Activated CD8-positive, alpha-beta T cell treated with anti-CD3 and anti-CD28 coated beads for 36 hours (primary cell): Measurements from ENCODE around the gene NKAIN2. TPM values are rescaled to one million over a fixed set of nuclear protein-coding genes. Genes with fewer than 3 reads are reported as not detected.

Source experiments
- ATAC-seq: fragments of 200-7000 bp; cut with Tn5 transposase; one replicate; pipeline ENCODE4 v1.10.0; 2021; ENCODE audit warnings: mild to moderate bottlenecking, moderate library complexity
- CTCF ChIA-PET: fragments of 350-600 bp; sonication (Branson Sonifier 250); formaldehyde crosslinking; loops from one replicate; lab custom pipeline; 2021; ENCODE audit warnings: antibody characterized with exemption; lab: Charles Lee
- POLR2A ChIA-PET: fragments of 350-600 bp; sonication (Branson Sonifier 250); formaldehyde crosslinking; loops from one replicate; lab custom pipeline; 2021; ENCODE audit warnings: antibody characterized with exemption; lab: Charles Lee
- DNase-seq: peaks from one replicate; pipeline ENCODE4 v3.0.0-alpha.2; 2020
- H3K27ac Mint-ChIP-seq: one replicate; pipeline ENCODE4 v1.8.0; 2021; ENCODE audit warnings: mild to moderate bottlenecking, mixed read lengths
- H3K27me3 Mint-ChIP-seq: one replicate; pipeline ENCODE4 v1.8.0; 2021; ENCODE audit warnings: mixed read lengths
- H3K36me3 Mint-ChIP-seq: one replicate; pipeline ENCODE4 v1.8.0; 2021; ENCODE audit warnings: low read depth, mixed read lengths
- H3K4me1 Mint-ChIP-seq: one replicate; pipeline ENCODE4 v1.8.0; 2021; ENCODE audit warnings: low read depth, mixed read lengths
- H3K4me3 Mint-ChIP-seq: one replicate; pipeline ENCODE4 v1.8.0; 2021; ENCODE audit warnings: mild to moderate bottlenecking, moderate library complexity, mixed read lengths
- H3K9me3 Mint-ChIP-seq: one replicate; pipeline ENCODE4 v1.8.0; 2021; ENCODE audit warnings: mixed read lengths
- CTCF ChIP-seq: fragments of 200-600 bp; IDR thresholded peaks from one replicate; pipeline ENCODE4 v1.8.0; 2022; ENCODE audit warnings: antibody characterized with exemption, mild to moderate bottlenecking
- intact Hi-C: fragments of 100-400 bp; cut with micrococcal nuclease; formaldehyde crosslinking; loops from one replicate; pipeline ENCODE4 v1.10.0; 2022
- total RNA-seq, 2 experiments: library from RNA; stranded (reverse); gene quantifications; one replicate each; pipeline ENCODE4 v1.2.3, GENCODE V29; 2021

The NKAIN2 gene
- total RNA-seq, 2 experiments from 2014 or later, result not detected

- Mint-ChIP-seq H3K9me3 (peaks cover 3% of the 10 kb centered on the region), H3K36me3 (no peaks in the 10 kb centered on the region), H3K27me3 (no peaks in the 10 kb centered on the region), H3K27ac (no peak overlapping the region), H3K4me1 (no peaks in the 10 kb centered on the region), H3K4me3 (no peak overlapping the region)
- ChIA-PET CTCF (no interaction called here), POLR2A (no interaction called here)
- no peak for TF ChIP-seq CTCF
- intact Hi-C loops, result no loop called here
- ATAC-seq (no peak), DNase-seq (no peak)
Measured at GRCh38 chr6:124064317-124065113, 260.9 kb downstream of the NKAIN2 start.

- ChIA-PET POLR2A (no interaction called here), CTCF (no interaction called here)
- no peak for TF ChIP-seq CTCF
- intact Hi-C loops, result no loop called here
- Mint-ChIP-seq H3K4me1 (no peaks in the 10 kb centered on the region), H3K9me3 (no peaks in the 10 kb centered on the region), H3K4me3 (no peak overlapping the region), H3K36me3 (no peaks in the 10 kb centered on the region), H3K27me3 (no peaks in the 10 kb centered on the region), H3K27ac (no peak overlapping the region)
- DNase-seq (no peak), ATAC-seq (no peak)
Measured at GRCh38 chr6:124066269-124066668, 262.6 kb downstream of the NKAIN2 start.

GRCh38 chr6:124066946-124067552, 263.4 kb downstream of the NKAIN2 start:
- Mint-ChIP-seq H3K4me1 (no peaks in the 10 kb centered on the region), H3K27me3 (no peaks in the 10 kb centered on the region), H3K27ac (no peak overlapping the region), H3K4me3 (no peak overlapping the region), H3K9me3 (no peaks in the 10 kb centered on the region), H3K36me3 (no peaks in the 10 kb centered on the region)
- ATAC-seq, result no peak
- intact Hi-C loops, result no loop called here
- TF ChIP-seq CTCF, result no peak
- CTCF ChIA-PET, result no interaction called here
- POLR2A ChIA-PET, result interaction anchor here (0.6 kb wide), 1 partner anchor 220 kb away, joined by 3 read pairs; no protein-coding TSS in a partner anchor
- no peak for DNase-seq

- no peaks in the 10 kb centered on the region for H3K36me3 Mint-ChIP-seq
- no peak for ATAC-seq
- ChIA-PET POLR2A (no interaction called here), CTCF (no interaction called here)
- no peak for TF ChIP-seq CTCF
- intact Hi-C loops, result no loop called here
- no peak for DNase-seq
- no peaks in the 10 kb centered on the region for H3K4me1 Mint-ChIP-seq
- H3K4me3 Mint-ChIP-seq, result no peak overlapping the region
- no peaks in the 10 kb centered on the region for H3K27me3 Mint-ChIP-seq
- no peaks in the 10 kb centered on the region for H3K9me3 Mint-ChIP-seq
- no peak overlapping the region for H3K27ac Mint-ChIP-seq
Measured at GRCh38 chr6:124069230-124069950, 265.7 kb downstream of the NKAIN2 start.

- Mint-ChIP-seq H3K36me3 (no peaks in the 10 kb centered on the region), H3K4me1 (no peaks in the 10 kb centered on the region), H3K27me3 (no peaks in the 10 kb centered on the region), H3K4me3 (no peak overlapping the region), H3K9me3 (no peaks in the 10 kb centered on the region), H3K27ac (no peak overlapping the region)
- POLR2A ChIA-PET, result no interaction called here
- intact Hi-C loops, result no loop called here
- ATAC-seq (no peak), DNase-seq (no peak)
- CTCF ChIA-PET, result no interaction called here
- no peak for TF ChIP-seq CTCF
Measured at GRCh38 chr6:124073021-124073420, 269.4 kb downstream of the NKAIN2 start.
